GM19468 (cell line): ENCODE measurements around the gene AGRN.
"Not testable (repeated sequence)": the region's sequence is repeated elsewhere in the genome, so short reads cannot be mapped to it uniquely, and the experiment has no call there.

Experiments used
- ATAC-seq: cut with Tn5 transposase; IDR thresholded peaks from one replicate; pipeline ENCODE4 v1.9.1; 2021; ENCODE audit warnings: mild to moderate bottlenecking, moderate library complexity, moderate number of reproducible peaks; ENCODE audit not compliant: unreplicated experiment; ENCODE audit errors: extremely low read depth

Gene AGRN

DNA sequence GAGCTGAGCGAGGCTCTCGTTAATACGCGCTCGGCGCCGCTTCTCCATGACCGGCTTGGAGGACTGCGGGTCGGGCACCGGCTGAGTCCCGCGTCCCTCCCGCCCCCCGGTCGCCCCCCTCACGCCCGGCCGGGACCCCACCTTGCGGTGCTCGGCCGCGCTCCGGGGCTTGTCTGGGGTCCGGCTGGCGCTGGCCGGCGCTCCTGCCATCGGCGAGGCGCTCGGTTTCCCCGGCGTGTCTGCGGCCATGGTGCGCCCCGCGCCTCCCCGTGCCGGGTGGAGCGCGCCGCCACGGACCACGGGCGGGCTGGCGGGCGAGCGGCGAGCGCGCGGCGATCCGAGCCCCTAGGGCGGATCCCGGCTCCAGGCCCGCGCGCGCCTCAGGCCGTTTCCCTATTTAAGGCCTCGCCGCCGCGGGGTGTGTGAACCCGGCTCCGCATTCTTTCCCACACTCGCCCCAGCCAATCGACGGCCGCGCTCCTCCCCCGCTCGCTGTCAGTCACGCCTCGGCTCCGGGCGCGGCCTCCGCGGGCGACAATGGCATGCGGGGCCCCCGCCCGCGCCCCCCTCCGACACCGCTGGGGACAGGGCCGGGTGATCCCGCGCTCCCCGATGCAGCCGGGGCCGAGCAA, 20.1 kb upstream of the AGRN start, which contains the start of gene HES4:
HES4 (minus strand) TSS at position 373 of the 632 bp plus-strand sequence; CDS start at position 249, 124 bp downstream.
- no peak for ATAC-seq

DNA sequence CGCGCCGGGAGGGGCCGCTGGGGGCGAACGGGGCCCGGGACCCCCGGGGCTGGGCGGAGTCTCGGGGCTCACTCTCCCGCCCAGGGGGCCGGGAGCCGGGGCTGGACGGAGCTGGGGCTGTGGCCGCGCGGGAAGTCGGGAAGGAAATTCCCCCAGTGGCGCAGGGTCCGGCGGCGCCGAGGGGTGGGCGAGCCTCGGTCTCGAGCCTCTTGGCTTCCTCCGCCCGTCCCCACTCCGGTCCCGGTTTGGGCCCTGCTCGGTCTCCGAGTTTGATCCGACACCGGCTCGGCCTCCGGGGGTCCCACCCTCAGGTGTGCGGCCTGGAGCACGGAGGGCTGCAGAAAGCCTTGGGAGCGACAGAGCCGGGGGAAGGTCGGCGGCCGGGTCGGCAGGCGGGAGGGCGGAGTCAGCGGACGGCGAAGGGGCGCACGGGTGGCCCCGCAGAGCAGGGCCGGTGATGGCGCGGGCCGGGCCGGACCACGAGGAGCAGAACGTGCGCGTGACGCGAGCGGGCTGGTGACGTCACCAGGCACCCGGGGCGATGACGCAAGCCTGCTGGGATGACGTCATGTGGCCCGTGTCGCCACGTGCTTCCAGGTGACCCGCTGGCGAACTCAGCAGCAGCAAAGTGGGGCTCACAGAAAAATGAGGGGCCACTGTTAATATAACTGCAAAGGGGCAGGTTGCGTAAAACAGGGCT, 19.4 kb upstream of the AGRN start:
- no peak for ATAC-seq

DNA sequence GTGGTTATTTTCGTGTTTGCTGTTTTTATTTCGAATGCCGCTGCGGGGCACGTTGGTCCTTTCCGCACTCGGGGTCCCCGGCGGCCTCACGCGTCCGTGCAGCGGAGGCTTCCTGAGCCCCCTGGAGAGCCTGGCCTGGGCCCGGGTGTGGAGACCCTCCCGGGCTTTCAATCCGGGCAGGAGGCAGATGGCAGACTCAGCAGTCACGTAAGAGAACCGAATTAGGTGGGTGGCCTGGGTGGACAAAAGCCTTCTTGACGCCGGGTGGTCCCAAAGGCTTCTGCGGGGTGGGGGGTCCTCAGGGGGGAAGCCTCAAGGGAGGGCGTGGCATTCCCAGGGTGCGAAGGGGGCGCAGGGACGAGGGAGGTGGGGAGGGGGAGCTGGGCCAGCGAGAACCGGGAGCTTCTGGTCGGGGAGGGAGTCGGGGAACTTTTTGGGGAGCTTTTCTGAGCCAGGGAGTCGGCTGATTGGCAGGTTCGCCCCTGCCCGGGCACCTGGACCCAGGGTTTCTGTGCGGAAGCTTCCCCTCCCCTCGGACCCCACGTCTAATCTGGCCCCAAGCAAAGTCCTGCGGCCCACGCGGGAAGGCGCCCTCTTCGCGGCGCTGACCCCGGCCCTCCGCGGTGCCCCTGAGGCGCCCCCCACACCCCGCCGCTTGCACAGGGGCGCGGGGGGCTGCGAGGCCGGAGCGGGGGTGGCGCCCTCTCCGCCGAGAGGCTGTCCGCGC, 18.7 kb upstream of the AGRN start:
- ATAC-seq, result no peak

DNA sequence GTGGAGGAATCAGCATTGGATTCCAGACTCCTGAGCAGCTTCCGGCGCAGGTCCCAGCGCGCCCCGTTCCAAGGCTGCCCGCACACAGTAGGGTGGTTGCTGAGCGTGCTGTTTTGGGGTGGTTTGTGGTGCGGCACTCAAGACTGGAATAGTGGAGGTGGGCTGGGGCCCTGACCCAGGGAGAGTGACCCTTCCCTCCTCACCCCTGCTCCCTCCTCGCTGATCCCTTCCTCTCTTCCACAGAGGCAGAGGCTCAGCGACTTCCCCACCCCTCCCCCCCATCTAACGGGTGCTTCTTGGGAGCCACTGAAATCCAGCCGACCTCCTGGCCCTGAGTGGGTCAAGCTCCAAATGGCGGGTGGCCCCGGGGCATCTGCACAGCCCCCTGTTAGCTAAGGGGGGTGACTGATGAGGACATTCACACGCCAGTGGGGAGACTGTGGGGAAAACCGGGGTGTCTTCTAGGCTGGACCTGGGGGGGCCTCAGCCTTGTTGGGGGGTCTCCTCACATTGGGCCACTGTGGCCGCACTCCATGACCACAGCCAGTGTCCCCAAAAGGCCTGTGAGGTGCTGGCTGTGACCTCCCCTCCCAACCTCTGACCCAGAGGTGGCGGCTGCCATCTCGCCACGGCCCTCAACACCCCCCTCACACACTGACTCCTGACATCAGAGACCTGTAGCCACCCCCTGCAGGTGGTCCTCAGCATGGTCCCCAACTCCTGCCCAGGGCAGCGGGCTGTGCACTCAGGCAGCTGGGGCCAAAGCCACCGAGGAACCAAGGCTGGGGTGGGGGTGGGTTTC, 16.1 kb upstream of the AGRN start:
- no peak for ATAC-seq

DNA sequence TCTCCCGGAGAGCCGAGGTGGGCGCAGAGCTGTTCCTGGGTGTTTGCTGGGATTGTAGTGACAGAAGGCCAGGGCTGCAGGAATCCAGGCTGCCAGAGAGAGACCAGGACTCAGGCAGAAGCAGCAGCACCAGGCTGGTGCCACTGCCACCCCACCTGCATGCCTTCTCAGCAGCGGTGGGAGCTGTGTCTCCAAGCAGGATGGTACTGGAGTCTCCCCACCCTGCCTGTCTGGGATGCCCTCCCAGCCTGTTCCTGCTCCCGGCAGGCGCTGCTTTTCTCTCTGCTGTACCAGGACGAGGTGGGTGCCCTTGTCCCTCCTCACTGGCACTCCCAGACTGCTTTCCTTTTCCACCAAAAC, 15.5 kb upstream of the AGRN start:
- no peak for ATAC-seq

DNA sequence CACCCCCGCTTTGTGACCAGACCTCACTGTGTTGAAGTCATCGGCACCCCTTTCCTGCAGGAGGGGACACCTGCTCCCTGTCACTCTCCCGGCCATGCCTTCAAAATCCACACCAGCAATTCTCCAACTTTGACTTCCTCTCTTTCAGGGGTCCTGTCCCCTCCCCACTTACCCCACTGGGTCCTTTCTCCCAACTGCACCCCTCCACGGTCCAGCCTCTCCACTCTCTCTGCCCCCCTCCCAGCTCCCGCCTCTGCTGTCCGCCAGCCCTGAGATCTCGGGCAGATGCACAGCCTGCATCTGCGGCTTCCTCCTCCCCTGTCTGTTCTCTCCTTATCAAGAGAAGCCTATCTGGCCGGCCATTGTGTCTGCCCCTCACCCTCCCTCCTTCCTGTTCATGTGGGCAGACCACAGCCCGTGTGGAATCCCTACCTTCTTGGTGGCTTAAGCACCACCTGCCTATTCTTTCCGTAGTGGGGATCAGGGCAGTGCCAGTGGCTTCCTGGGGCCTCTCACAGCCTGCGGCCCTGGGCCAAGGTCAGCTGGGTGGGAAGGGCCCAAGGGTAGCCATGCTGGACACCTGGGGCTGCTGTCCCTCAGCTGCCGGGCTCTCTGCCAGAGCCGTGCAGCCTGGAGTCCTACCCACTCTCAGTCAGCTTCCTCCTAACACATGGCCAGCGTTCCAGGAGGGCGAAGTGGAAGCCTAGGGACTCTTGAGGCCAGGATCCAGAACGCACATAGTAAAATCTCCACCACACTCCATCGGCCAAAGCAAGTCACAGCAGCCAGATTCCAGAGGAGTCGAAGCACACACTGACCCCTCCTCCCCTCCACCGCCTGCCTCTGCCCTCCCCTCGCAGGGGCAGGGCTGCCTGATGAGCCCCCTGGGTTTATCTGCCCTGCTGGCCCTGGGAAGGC, 14.9 kb upstream of the AGRN start:
- ATAC-seq, result no peak

DNA sequence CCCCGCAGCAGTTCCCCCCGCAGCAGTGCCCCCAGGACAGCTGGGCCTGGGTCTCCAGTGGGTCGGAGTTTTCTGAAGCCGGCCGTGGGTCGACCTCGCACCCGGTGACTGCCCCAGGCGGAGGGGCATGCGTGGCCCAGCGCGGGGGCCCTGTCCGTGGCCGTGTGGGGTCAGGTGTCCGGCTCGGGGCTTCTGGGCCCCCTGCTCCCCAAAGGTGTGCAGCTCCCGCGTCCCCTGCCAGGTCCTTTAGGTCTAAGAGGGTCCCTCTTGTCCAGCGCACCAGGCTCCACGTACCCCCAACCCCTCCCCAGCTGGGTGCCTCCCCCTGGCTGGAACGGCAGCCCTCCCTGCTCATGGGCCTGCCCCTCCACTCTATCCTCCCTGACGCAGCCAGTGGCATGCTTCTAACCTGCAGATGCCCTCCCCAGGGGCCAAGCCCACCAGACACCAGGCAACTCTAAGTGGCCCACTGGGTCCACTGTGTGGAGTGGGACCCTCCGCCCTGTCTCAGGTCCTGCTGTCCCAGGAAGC, 14.1 kb upstream of the AGRN start:
- no peak for ATAC-seq

DNA sequence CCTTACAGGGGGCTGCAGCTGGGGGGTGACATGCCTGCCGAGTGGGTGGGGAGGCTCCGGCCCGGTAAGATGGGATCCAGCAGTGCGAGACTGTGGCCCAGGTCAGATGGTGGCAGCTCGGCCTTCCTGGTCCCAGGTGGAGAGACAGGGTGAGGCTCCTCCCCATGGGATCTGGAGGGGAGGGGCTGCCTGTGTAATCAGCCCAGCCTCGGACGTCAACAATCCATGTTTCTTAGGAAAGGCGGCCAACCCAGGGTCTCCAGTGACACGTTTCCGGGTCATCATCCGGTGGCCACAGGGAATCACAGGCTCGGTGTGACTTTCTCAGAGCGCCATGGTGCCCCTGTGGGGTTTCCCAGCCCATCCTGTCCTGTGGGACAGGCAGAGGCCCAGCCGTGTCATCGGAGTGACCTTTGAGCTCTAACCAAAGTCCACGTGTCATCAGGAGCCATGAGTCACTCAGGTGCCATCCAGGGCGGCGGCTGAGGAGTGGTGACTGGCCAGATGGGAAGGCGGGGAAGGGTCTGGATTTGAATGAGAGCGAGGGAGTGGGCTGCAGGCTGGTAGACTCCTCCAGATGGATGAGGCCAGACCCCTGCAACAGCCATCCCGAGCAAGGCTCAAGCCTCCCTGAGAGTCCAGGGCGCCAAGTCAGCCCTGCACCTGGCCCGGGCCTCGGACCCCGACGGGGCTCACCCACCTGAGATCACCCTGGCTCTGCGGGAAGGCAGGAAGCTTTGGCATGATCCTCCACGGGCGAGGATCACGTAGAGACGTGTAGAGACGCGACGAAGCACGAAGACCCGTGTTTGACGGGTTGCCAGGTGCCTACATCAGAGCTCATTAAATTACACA, 13.4 kb upstream of the AGRN start:
- ATAC-seq, result no peak

DNA sequence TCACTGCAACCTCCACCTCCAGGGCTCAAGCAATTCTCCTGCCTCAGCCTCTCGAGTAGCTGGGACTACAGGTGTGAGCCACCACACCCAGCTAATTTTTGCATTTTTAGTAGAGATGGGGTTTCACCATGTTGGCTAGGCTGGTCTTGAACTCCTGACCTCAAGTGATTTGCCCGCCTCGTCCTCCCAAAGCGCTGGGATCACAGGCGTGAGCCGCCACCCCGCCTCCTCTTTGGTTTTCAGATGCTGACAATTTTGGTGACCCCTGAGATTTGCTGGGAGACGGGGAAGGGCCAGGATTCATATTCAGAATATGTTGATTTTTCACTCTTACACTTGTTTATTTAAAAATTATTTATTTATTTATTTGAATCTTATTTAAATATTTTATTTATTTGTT, 9.8 kb upstream of the AGRN start:
- ATAC-seq, result not testable (repeated sequence)

DNA sequence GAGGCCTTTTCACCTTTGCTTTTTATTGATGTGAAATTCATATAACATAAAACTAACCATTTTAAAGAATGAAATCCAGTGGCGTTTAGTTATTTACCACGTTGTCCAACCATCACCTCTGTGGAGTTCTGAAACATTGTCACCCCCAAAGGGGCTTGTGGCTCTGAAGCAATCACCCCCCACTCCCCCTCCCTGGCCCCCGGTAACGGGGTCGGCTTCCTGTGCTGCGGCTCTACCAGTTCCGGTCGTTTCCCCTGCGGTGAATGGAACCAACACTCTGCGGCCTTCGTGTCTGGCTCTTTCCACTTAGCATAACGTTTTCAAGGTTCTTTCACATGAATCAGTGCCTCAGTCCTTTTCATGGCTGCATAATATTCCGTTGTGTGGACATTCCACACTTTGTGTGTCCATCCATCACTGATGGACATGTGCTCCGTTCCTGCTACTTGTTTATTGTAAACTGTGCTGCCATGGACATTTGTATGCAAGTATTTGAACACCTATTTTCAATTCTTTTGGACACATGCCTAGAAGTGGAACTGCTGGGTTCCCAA, 8.4 kb upstream of the AGRN start:
- no peak for ATAC-seq

DNA sequence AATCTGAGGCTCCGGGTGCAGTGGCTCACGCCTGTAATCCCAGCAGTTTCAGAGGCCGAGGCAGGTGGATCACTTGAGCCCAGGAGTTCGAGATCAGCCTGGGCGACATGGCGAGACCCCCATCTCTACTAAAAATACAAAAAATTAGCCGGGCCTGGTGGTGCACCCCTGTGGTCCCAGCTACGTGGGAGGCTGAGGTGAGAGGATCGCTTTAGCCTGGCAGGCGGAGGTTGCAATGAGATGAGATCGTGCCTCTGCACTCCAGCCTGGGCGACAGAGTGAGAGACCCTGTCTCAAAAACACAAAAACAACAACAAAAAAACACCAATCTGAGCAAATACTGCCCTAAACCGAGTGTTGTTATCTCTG, 7.2 kb upstream of the AGRN start:
- not testable (repeated sequence) for ATAC-seq

DNA sequence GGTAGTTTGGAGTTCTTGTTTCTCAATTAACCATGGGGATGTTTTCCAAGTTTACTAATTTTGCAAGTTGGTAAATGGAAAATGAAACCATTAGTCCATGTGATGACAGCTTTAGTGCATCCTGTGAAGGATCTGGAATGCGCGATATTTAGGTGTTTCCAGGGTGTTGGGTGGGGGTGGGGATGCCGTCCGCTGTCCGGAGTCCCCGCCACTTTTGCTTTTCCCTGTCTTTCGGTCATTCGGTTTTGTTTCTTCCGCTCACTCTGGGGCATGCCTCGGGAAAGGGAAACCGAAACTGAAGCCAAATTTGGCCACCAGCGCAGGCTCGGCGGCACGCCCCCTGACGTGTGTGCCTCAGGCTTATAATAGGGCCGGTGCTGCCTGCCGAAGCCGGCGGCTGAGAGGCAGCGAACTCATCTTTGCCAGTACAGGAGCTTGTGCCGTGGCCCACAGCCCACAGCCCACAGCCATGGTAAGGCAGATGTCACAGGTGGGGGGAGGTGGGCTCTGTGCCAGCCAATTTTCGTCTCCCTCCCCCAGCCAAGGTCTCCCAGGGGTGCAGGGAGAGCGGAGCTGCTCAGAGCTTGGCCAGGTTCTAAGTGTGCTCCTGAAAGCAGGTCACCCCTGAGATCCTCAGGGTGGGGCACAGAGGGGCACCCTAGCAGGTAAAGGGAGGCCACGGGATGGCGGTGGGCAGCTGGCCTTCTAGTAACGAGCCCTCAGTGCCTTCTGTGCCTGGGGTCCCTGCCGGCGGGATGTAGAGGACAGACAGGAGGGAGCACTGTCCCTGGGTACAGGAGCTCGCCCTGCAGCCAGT, 6.6 kb upstream of the AGRN start, which contains the start of gene ISG15:
ISG15 (plus strand) TSS at position 393 of the 817 bp plus-strand sequence; CDS start at position 470, 77 bp downstream.
- ATAC-seq, result peak; percentile 89

DNA sequence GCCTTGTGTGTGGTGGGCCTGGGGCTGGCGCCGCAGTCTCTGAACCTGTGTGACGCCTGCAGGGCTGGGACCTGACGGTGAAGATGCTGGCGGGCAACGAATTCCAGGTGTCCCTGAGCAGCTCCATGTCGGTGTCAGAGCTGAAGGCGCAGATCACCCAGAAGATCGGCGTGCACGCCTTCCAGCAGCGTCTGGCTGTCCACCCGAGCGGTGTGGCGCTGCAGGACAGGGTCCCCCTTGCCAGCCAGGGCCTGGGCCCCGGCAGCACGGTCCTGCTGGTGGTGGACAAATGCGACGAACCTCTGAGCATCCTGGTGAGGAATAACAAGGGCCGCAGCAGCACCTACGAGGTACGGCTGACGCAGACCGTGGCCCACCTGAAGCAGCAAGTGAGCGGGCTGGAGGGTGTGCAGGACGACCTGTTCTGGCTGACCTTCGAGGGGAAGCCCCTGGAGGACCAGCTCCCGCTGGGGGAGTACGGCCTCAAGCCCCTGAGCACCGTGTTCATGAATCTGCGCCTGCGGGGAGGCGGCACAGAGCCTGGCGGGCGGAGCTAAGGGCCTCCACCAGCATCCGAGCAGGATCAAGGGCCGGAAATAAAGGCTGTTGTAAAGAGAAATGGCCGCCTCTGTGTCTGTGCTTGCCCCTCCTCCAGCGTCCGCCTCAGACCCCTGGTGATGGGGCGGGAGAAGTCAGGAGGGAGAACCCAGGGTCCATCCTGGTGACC, 5.8 kb upstream of the AGRN start:
- no peak for ATAC-seq

DNA sequence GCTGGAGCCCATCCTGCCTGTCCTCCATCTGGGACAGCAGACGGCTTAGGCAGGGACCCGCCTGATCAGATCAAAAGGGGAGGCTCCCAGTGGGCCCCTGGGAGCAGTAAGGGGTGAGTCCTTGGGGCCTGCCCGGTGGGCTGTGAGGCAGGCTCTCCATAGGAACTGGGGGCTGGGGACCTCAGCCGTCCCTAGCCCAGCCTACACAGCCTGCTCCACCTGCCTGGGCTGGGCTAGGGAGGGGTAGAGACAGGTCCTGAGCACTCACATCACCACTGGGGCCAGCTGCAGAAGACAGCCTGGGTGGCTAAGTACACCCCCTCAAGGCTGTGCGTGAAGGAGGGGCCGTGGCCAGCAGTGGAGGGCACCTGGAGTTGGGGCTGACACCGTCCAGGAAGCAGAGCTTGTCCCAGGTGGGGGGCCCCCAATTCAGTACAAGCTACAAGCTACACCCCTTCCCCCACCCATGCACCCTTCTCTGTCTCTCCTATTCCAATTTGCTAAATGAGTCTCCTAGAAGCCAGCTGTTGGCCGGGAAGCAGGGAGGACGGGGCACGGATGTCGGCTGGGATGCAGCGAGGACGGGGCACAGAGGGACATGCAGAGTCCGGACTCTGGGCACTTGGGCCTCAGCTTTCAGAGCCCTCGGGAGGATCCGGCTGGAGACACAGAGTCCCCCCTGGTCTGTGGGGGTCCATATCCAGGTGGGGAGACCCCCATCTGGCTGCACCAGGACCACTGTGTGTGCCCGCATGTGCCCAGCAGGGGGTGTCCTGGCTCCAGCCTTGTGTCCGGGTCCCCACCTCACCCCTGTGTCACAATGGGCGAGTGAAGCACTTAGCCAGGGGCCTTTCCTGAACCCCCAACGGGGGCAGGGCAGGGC, 4.9 kb upstream of the AGRN start:
- ATAC-seq, result no peak
